Measurements from ENCODE around the gene MARK1.
"Not testable (repeated sequence)": the region's sequence is repeated elsewhere in the genome, so short reads cannot be mapped to it uniquely, and the experiment has no call there.

The MARK1 gene

GRCh38 chr1:220605651-220606050 is 77.7 kb downstream of the MARK1 start:
- H3K4me3 ChIP-seq (ENCODE audit: low read depth, low read length), result not testable (repeated sequence)

- not testable (repeated sequence) for H3K4me3 ChIP-seq (ENCODE audit: low read depth, low read length)
These were observed 83.2 kb downstream of the MARK1 start for GRCh38 chr1:220611100-220611499.

GRCh38 chr1:220616836-220617235 is 88.9 kb downstream of the MARK1 start:
- H3K4me3 ChIP-seq (ENCODE audit: low read depth, low read length), result no peak overlapping the region

GRCh38 chr1:220628431-220628830 is 100.5 kb downstream of the MARK1 start:
- H3K4me3 ChIP-seq (ENCODE audit: low read depth, low read length), result no peak overlapping the region

- no peak overlapping the region for H3K4me3 ChIP-seq (ENCODE audit: low read depth, low read length)
These were observed 103.4 kb downstream of the MARK1 start for GRCh38 chr1:220631238-220631815.

- H3K4me3 ChIP-seq (ENCODE audit: low read depth, low read length), result no peak overlapping the region
These were observed 109.8 kb downstream of the MARK1 start for GRCh38 chr1:220637759-220638158.

- no peak overlapping the region for H3K4me3 ChIP-seq (ENCODE audit: low read depth, low read length)
These were observed 114.3 kb downstream of the MARK1 start for GRCh38 chr1:220642285-220642684.

- H3K4me3 ChIP-seq (ENCODE audit: low read depth, low read length), result no peak overlapping the region
These were observed 125.1 kb downstream of the MARK1 start for GRCh38 chr1:220652995-220653394.

- no peak overlapping the region for H3K4me3 ChIP-seq (ENCODE audit: low read depth, low read length)
These were observed 127.6 kb downstream of the MARK1 start for GRCh38 chr1:220655509-220655908.

- no peak overlapping the region for H3K4me3 ChIP-seq (ENCODE audit: low read depth, low read length)
These were observed 128.2 kb downstream of the MARK1 start for GRCh38 chr1:220655961-220656740.

- H3K4me3 ChIP-seq (ENCODE audit: low read depth, low read length), result no peak overlapping the region
These were observed 138.4 kb downstream of the MARK1 start for GRCh38 chr1:220666349-220666748.

GRCh38 chr1:220669005-220669404 is 141.1 kb downstream of the MARK1 start:
- H3K4me3 ChIP-seq (ENCODE audit: low read depth, low read length), result no peak overlapping the region

- no peak overlapping the region for H3K4me3 ChIP-seq (ENCODE audit: low read depth, low read length)
These were observed 142.4 kb downstream of the MARK1 start for GRCh38 chr1:220670365-220670764.

- no peak overlapping the region for H3K4me3 ChIP-seq (ENCODE audit: low read depth, low read length)
These were observed 146.0 kb downstream of the MARK1 start for GRCh38 chr1:220673921-220674320.

GRCh38 chr1:220677251-220677650 is 149.3 kb downstream of the MARK1 start:
- no peak overlapping the region for H3K4me3 ChIP-seq (ENCODE audit: low read depth, low read length)

GRCh38 chr1:220680085-220680687 is 152.2 kb downstream of the MARK1 start:
- H3K4me3 ChIP-seq (ENCODE audit: low read depth, low read length), result no peak overlapping the region

GRCh38 chr1:220681220-220681880 is 153.4 kb downstream of the MARK1 start:
- H3K4me3 ChIP-seq (ENCODE audit: low read depth, low read length), result no peak overlapping the region

- H3K4me3 ChIP-seq (ENCODE audit: low read depth, low read length), result no peak overlapping the region
These were observed 155.1 kb downstream of the MARK1 start for GRCh38 chr1:220682901-220683576.

GRCh38 chr1:220683716-220684115 is 155.8 kb downstream of the MARK1 start:
- not testable (repeated sequence) for H3K4me3 ChIP-seq (ENCODE audit: low read depth, low read length)

GRCh38 chr1:220684890-220685289 is 157.0 kb downstream of the MARK1 start:
- H3K4me3 ChIP-seq (ENCODE audit: low read depth, low read length), result no peak overlapping the region

- no peak overlapping the region for H3K4me3 ChIP-seq (ENCODE audit: low read depth, low read length)
These were observed 157.9 kb downstream of the MARK1 start for GRCh38 chr1:220685879-220686278.
